ENCODE measurements around the gene CDKL4.
"Not testable (repeated sequence)": the region's sequence is repeated elsewhere in the genome, so short reads cannot be mapped to it uniquely, and the experiment has no call there.

Gene CDKL4

DNA sequence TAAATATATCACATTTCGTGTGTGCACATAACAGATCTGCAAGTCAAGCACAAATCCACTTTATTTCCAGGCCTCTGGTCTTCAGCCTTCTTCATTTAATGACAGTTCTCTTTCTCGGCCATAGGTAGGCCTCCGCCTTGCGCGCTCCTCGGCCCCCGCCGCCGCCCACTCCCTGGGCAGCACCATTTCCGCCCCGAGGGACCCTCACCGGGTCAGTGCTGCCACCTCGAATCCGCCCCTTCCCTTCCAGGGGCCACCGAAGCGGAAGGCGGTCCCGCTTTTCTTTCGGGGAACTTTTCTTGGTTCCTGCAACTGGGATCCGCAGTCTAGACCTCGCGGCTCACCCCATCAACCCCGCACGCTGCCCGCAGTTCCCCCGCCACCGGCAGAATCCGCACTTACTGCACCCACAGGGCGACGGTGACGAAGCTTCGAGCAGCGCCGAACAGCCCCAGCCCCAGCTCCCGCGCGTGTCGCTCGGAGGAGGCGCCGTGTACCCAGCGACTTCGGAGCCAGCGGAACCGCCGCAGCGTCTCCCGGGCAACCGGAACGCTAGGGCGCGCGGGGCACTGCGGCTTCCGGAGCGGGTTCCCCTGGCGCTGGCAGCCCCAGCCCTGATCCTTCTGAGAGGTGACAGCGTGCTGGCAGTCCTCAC lies at the start of gene CDKL4:
Gene CDKL4, minus strand, starts transcription at position 502 of the 655 bp plus-strand sequence.
- DNase-seq (ENCODE audit: low read depth) = no peak

- no peak for DNase-seq (ENCODE audit: low read depth)
Observed at GRCh38 chr2:39290433-39290832, 46.7 kb upstream of the CDKL4 start.

DNA sequence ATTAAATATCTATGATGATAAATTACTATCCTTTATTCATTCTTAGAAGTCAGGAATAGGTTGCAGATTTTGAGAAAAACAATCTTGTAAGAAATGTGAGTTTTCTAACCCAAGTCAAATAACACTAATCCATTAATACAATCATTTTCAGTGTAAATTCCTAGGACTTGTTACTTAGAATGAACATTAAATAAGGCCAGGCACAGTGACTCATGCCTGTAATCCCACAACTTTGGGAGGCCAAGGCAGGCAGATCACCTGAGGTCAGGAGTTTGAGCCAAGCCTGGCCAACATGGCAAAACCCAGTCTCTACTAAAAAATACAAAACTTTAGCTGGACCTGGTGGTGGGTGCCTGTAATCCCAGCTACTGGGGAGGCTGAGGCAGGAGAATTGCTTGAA lies 45.8 kb upstream of the CDKL4 start:
- DNase-seq (ENCODE audit: low read depth) = peak; percentile 55

DNA sequence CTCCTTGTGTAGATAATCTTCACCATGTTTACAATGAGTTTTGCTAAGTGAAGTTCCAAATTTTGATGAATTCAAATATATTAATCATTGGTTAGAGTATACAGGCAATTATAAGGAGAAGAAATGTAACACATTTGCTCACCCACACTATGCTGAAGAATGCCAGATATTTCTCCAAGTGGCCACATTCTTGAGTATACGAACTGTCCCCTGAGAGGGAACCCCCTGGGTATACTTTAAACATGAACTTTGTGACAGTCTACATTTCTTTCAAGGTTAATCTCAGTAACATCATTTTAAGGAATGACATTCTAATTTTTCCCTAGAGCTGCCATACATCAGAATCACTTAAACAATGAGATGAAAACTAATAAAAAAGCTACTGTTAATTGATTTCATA lies 39.8 kb upstream of the CDKL4 start:
- DNase-seq (ENCODE audit: low read depth) = no peak

GRCh38 chr2:39281391-39281790 lies 37.6 kb upstream of the CDKL4 start:
- DNase-seq (ENCODE audit: low read depth) = no peak

GRCh38 chr2:39275016-39275415 lies 31.2 kb upstream of the CDKL4 start:
- DNase-seq (ENCODE audit: low read depth) = peak; percentile 36

DNA sequence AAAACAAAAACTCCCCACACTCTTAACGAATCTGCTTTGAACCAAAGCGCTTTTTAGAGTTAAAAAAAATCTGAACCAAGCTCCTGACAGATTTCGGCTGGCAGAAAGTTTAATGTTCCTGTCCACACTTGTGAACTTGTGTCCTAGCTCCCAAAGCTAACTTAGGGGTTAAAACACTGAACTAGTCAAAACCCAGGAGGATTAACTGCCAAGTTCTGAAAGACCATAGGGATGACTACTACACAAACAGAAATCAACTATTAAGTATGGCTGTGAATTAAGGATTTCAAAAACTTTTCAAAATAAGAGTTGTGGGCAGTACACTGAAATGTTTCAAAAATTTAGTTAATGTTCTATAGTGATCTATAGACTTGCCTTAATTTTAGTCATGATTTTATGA lies 26.2 kb upstream of the CDKL4 start:
- DNase-seq (ENCODE audit: low read depth) = no peak

DNA sequence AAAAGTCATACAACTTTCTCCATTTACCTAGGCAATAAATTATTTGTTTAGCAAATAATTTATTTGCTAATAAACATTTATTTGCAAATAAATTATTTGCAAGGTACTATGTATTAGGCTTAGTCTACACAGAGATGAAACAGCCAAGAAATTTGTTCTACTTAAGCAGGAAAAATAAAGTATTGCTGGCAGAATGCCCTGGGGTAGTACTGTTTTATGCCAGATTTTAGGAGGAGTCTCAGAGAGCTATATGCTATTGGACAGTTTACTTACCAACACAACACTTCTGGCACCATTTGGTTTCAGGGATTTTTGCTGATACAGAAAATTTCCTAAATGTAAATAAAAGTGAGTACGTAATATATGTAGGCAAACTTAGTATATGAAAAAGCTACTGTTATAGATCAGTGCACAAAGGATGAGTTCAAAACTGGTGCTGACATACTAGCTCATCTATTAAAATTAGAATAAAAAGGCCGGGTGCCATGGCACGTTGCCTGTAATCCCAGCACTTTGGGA lies 23.2 kb upstream of the CDKL4 start:
- DNase-seq (ENCODE audit: low read depth) = no peak

- peak; percentile 26 for DNase-seq (ENCODE audit: low read depth)
Observed at GRCh38 chr2:39266139-39266805, 22.5 kb upstream of the CDKL4 start.

DNA sequence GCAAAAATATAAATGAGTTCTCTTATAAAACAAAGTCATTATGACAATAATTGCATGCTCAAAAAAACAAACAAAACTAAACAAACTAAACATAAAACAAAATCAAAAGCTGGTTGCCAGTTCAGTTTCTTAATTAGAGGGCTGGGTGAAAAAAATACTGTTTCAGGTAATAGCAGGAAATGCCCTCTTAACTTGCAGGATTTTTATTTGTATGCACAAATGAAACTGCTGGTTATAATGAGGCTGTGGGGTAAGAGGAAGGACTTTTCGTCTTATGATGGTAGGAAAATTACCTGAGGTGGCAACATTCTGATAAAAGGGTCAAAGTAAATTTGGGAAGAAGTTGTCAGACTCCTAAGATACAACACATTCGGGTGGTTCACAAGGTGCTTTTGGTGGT lies 21.5 kb upstream of the CDKL4 start:
- no peak for DNase-seq (ENCODE audit: low read depth)

DNA sequence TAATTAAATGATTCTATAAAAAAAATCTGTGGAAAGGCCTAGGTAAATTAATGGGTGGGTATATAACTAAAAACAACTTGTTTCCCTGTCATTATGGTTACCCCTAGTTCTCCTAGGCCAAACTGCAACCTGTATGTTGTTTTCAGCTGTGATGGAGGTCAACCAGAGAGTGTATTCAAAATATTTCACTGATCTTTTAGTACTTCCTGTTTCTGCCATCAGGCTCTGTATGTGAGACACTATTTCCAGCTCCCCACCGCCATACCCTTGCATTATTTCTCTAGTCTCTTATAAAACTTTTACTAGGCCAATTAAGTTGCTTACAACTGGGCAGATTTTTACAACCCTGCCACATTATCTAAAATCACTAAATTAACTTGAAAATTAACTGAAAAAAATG lies 21.0 kb upstream of the CDKL4 start:
- no peak for DNase-seq (ENCODE audit: low read depth)

DNA sequence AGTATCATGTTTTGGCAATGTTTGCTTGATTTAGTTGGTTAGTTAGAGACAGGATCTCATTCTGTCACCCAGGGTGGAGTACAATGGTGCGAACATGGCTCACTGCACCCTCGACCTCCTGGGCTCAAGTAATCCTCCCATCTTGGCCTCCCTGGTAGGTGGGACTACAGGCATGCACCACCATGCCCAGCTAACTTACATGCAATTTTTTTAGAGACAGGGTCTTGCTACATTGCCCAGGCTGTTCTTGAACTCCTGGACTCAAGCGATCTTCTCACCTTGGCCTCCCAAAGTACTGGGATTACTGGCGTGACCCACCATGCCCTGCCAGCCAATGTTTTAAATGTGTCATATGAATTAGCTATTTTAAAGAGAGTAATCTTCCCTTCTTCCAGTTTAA lies 16.3 kb upstream of the CDKL4 start:
- no peak for DNase-seq (ENCODE audit: low read depth)

DNA sequence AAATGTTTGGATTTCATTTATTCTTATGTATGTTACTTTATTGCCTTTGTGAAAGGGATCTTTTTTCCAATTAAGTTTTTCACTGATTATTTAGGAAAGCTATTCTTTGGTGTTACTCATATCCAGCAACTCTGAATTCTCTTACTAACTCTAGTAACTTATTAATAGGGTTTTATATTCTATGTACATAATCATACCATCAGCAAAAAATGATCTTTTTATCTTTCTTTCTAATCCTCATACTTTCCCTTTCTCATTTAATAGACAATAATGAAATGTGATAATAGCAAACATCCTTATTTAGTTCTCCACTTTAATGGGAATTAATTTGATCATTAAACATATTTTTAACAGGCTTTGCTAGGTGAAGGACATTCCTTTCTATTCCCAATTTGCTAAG lies 12.3 kb upstream of the CDKL4 start:
- no peak for DNase-seq (ENCODE audit: low read depth)

GRCh38 chr2:39252888-39253518 lies 9.2 kb upstream of the CDKL4 start:
- DNase-seq (ENCODE audit: low read depth) = no peak

- DNase-seq (ENCODE audit: low read depth) = no peak
Observed at GRCh38 chr2:39247512-39248043, 3.8 kb upstream of the CDKL4 start.

DNA sequence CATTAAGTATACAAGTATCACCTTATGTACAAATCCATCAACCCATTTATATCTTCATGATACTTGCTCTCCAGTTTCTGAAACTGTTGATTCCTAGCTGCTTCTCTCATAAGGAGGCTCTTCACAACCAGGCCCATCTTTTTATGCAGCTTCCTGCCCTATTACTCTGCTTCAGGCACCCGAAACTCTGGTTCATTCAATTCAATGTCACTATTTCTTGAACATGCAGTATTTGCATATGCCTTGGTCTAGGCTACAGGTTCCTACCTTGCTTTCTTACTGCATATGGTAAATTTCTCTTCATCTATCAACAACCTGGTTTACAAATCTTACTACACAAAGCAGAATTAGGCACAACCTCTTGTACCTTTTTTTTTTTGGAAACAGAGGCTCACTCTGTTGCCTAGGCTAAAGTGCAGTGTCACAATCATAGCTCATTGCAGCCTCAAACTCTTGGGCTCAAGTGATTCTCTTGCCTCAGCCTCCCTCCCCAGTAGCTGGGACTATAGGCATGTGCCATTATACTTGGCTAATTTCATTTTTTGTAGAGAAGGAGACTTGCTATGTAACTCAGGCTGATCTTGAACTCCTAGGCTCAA lies 2.7 kb upstream of the CDKL4 start:
- no peak for DNase-seq (ENCODE audit: low read depth)

DNA sequence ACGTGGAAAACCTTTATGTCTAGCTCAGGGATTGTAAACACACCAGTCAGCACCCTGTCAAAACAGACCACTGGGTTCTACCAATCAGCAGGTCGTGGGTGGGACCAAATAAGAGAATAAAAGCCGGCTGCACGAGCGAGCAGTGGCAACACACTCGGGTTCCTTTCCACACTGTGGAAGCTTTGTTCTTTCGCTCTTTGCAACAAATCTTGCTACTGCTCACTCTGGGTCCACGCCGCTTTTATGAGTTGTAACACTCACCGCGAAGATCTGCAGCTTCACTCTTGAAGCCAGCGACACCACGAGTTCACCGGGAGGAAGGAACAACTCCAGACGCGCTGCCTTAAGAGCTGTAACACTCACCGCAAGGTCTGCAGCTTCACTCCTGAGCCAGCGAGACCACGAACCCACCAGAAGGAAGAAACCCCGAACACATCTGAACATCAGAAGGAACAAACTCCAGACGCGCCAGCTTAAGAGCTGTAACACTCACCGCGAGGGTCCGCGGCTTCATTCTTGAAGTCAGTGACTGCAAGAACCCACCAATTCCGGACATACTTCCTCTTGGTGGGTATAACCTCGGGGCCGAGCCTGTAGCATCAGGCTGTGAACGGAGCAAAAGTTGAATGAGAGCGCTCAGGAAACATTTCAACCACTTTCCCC lies 1.3 kb upstream of the CDKL4 start:
- DNase-seq (ENCODE audit: low read depth) = not testable (repeated sequence)

DNA sequence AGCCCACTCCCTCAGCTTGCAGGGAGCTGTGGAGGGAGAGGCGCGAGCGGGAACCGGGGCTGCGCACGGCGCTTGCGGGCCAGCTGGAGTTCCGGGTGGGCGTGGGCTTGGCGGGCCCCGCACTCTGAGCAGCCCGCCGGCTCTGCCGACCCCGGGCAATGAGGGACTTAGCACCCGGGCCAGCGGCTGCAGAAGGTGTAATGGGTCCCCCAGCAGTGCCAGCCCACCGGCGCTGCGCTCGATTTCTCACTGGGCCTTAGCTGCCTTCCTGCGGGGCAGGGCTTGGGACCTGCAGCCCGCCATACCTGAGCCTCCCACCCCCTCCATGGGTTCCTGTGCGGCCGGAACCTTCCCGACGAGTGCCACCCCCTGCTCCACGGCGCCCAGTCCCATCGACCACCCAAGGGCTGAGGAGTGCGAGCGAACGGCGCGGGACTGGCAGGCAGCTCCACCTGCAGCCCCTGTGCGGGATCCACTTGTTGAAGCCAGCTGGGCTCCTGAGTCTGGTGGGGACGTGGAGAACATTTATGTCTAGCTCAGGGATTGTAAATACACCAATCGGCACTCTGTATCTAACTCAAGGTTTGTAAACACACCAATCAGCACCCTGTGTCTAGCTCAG lies 582 bp upstream of the CDKL4 start:
- DNase-seq (ENCODE audit: low read depth) = not testable (repeated sequence)

GRCh38 chr2:39241588-39241987 lies 2.2 kb downstream of the CDKL4 start:
- no peak for DNase-seq (ENCODE audit: low read depth)

GRCh38 chr2:39240758-39241157 lies 3.0 kb downstream of the CDKL4 start:
- DNase-seq (ENCODE audit: low read depth) = no peak

GRCh38 chr2:39234754-39235153 lies 9.0 kb downstream of the CDKL4 start:
- DNase-seq (ENCODE audit: low read depth) = peak; percentile 61

DNA sequence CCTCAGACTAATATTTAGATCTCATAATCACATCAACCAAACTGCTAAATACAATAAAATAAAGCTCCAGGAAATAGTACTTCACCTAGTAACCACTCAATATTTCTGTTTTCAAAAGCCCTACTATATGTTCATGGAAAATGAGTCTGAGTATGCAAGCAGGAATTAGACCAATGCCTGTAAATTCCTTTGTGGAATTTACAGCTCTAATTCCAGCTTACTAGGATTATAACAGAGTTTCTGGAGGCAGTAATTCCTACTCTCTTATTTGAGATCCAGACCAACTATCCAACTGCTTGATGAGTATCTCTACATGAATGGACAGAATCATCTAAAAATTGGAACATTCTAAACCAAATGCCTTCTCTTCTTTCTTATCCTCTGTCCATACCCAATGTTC lies 11.6 kb downstream of the CDKL4 start:
- DNase-seq (ENCODE audit: low read depth) = no peak

Measured in iris pigment epithelial cell (primary cell).